Suprapubic skin (tissue), 4 donors: ENCODE results near the gene PDP2.

Experiments used
- CTCF ChIP-seq, 2 donors: fragments of 200-600 bp in 1 of 2; fragments of 450-650 bp in 1 of 2; sonication (generic) in 1 of 2; IDR thresholded peaks; one replicate each; pipeline ENCODE4 v1.5.1; 2016 to 2019; ENCODE audit warnings: antibody characterized with exemption in 2 of 2, mild to moderate bottlenecking in 1 of 2, moderate library complexity in 1 of 2
- EP300 ChIP-seq: sonication (generic); formaldehyde crosslinking; IDR thresholded peaks from one replicate; pipeline ENCODE4 v1.6.1; 2017; ENCODE audit warnings: antibody characterized with exemption
- POLR2A ChIP-seq, 2 donors: fragments of 450-650 bp; IDR thresholded peaks; one replicate each; pipeline ENCODE4 v1.6.1; 2017; ENCODE audit warnings: antibody characterized with exemption in 2 of 2, mild to moderate bottlenecking in 2 of 2, moderate library complexity in 2 of 2
- POLR2AphosphoS5 ChIP-seq, 3 donors: sonication (generic); formaldehyde crosslinking; IDR thresholded peaks; one replicate each; pipeline ENCODE4 v1.6.1; 2017; ENCODE audit warnings: antibody characterized with exemption in 3 of 3

GRCh38 chr16:66880288-66881013 is at the start of gene PDP2:
- TF ChIP-seq CTCF (IDR thresholded peaks at IDR 0.05) (no peak), POLR2AphosphoS5 (IDR thresholded peaks at IDR 0.05) (peak in 1 of 3 donors; percentile 28), POLR2A (IDR thresholded peaks at IDR 0.05) (no peak), EP300 (no peak)
